HCT116 (cell line): Measurements from ENCODE around the gene TBXAS1. TPM values are rescaled to one million over a fixed set of nuclear protein-coding genes. Genes with fewer than 3 reads are reported as not detected.

ENCODE experiments used
- ATAC-seq: fragments of 200-7000 bp; cut with Tn5 transposase; 2 replicates; pipeline ENCODE4 v1.9.1; 2020; ENCODE audit warnings: mild to moderate bottlenecking, moderate library complexity
- BruUV-seq: library from RNA; stranded (reverse); fragments of 400-500 nt; replicated peaks from 2 replicates; lab custom pipeline; 2021; lab: Mats Ljungman, UMichigan
- CTCF ChIA-PET: fragments of 300-600 bp; sonication (Branson Sonifier 250); formaldehyde crosslinking; loops from one replicate; lab custom pipeline; 2021; ENCODE audit warnings: antibody characterized with exemption; lab: Charles Lee
- POLR2A ChIA-PET: fragments of 300-600, 350-600 bp; sonication (Branson Sonifier 250); formaldehyde crosslinking; loops from one replicate; lab custom pipeline; 2021; ENCODE audit warnings: antibody characterized with exemption; lab: Charles Lee
- RAD21 ChIA-PET, 2 experiments: fragments of 300-600 bp; sonication (Branson Sonifier 250); formaldehyde crosslinking; loops; one replicate each; lab custom pipeline; 2023; ENCODE audit warnings: low total read pairs in 2 of 2; ENCODE audit not compliant: uncharacterized antibody in 2 of 2, unreplicated experiment in 2 of 2, low non-redundant PET in 1 of 2; lab: Charles Lee
- DNase-seq: peaks from one replicate; pipeline ENCODE4 v3.0.0-alpha.2; 2010; ENCODE audit warnings: low read depth, low spot score
- H2AFZ ChIP-seq: fragments of 200-600 bp; shearing (Covaris generic), sonication (generic); 2 replicates; pipeline ENCODE4 v1.6.1; 2017; ENCODE audit warnings: low read depth, mixed run types, mixed read lengths, antibody characterized with exemption, low read length; ENCODE audit not compliant: poor library complexity, severe bottlenecking
- H3K27ac ChIP-seq: 2 replicates; pipeline ENCODE4 v1.5.1; 2012; ENCODE audit warnings: low read depth, low read length
- H3K27me3 ChIP-seq: fragments of 200-600 bp; sonication (generic); 2 replicates; pipeline ENCODE4 v1.6.1; 2016; ENCODE audit warnings: mixed run types, low read length, mixed read lengths; ENCODE audit not compliant: insufficient read depth
- H3K36me3 ChIP-seq, 2 experiments: fragments of 200-500 bp in 1 of 2; fragments of 200-600 bp in 1 of 2; sonication (Bioruptor generic) in 1 of 2; sonication (generic) in 1 of 2; 2 replicates each; pipeline versions ENCODE4 v1.5.1 to v1.6.1; 2014 to 2016; ENCODE audit warnings: low read length in 2 of 2, inconsistent platforms in 1 of 2, mixed read lengths in 1 of 2, mixed run types in 1 of 2; ENCODE audit not compliant: insufficient read depth in 2 of 2, control insufficient read depth in 1 of 2
- H3K4me1 ChIP-seq, 2 experiments: fragments of 200-600 bp in 1 of 2; sonication (generic) in 1 of 2; 2 replicates each; pipeline versions ENCODE4 v1.5.1 to v1.6.1; 2012 to 2017; ENCODE audit warnings: low read length in 2 of 2, inconsistent platforms in 1 of 2, mild to moderate bottlenecking in 1 of 2, mixed read lengths in 1 of 2, mixed run types in 1 of 2, moderate library complexity in 1 of 2; ENCODE audit not compliant: insufficient read depth in 2 of 2, control insufficient read depth in 1 of 2
- H3K4me2 ChIP-seq: fragments of 200-600 bp; sonication (generic); 2 replicates; pipeline ENCODE4 v1.6.1; 2017; ENCODE audit warnings: mixed run types, low read length, mixed read lengths
- H3K4me3 ChIP-seq, 2 experiments: fragments of 200-600 bp in 1 of 2; sonication (generic) in 1 of 2; replicated peaks in 1 of 2; 2 replicates each; pipeline ENCODE4 v1.5.1; 2011 to 2016; ENCODE audit warnings: low read length in 2 of 2, control low read depth in 1 of 2, low read depth in 1 of 2, mild to moderate bottlenecking in 1 of 2, mixed read lengths in 1 of 2, mixed run types in 1 of 2
- H3K79me2 ChIP-seq: fragments of 200-600 bp; sonication (generic); 2 replicates; pipeline ENCODE4 v1.6.1; 2017; ENCODE audit warnings: mild to moderate bottlenecking, mixed run types, low read length, moderate library complexity, mixed read lengths; ENCODE audit not compliant: insufficient read depth
- H3K9ac ChIP-seq: fragments of 200-600 bp; sonication (generic); 2 replicates; pipeline ENCODE4 v1.6.1; 2016; ENCODE audit warnings: low read length, mixed read lengths
- H3K9me2 ChIP-seq: fragments of 200-600 bp; sonication (generic), shearing (Covaris generic); 2 replicates; pipeline ENCODE4 v1.6.1; 2017; ENCODE audit warnings: mixed run types, mild to moderate bottlenecking, moderate library complexity; ENCODE audit not compliant: insufficient read depth
- H3K9me3 ChIP-seq, 2 experiments: fragments of 200-500 bp in 1 of 2; fragments of 200-600 bp in 1 of 2; sonication (Bioruptor generic) in 1 of 2; sonication (generic) in 1 of 2; 2 replicates each; pipeline ENCODE4 v1.6.1; 2014 to 2017; ENCODE audit warnings: low read length in 2 of 2, mixed read lengths in 2 of 2, inconsistent platforms in 1 of 2, low read depth in 1 of 2, mild to moderate bottlenecking in 1 of 2, mixed run types in 1 of 2, moderate library complexity in 1 of 2; ENCODE audit not compliant: control insufficient read depth in 1 of 2, insufficient read depth in 1 of 2
- H4K20me1 ChIP-seq: fragments of 200-600 bp; sonication (generic), shearing (Covaris generic); 2 replicates; pipeline ENCODE4 v1.6.1; 2017; ENCODE audit warnings: mixed run types, mild to moderate bottlenecking, moderate library complexity; ENCODE audit not compliant: insufficient read depth
- ATF3 ChIP-seq: IDR thresholded peaks from 2 replicates; pipeline ENCODE4 v1.6.1; 2012
- CBX3 ChIP-seq: IDR thresholded peaks from 2 replicates; pipeline ENCODE4 v1.6.1; 2012; ENCODE audit warnings: low read depth
- CEBPB ChIP-seq: IDR thresholded peaks from 2 replicates; pipeline ENCODE4 v1.6.1; 2012; ENCODE audit warnings: low read depth
- CTCF ChIP-seq, 3 experiments: fragments of 200-600 bp in 1 of 3; sonication (generic) in 1 of 3; IDR thresholded peaks in 2 of 3; conservative IDR thresholded peaks in 1 of 3; 2 replicates each; pipeline ENCODE4 v1.5.1; 2012 to 2017; ENCODE audit warnings: low read depth in 2 of 3, low read length in 2 of 3, antibody characterized with exemption in 1 of 3, borderline replicate concordance in 1 of 3, control low read depth in 1 of 3, mild to moderate bottlenecking in 1 of 3, mixed read lengths in 1 of 3, mixed run types in 1 of 3, moderate library complexity in 1 of 3; ENCODE audit not compliant: insufficient read depth in 1 of 3
- EGR1 ChIP-seq: IDR thresholded peaks from 2 replicates; pipeline ENCODE4 v1.6.1; 2012; ENCODE audit warnings: low read depth
- ELF1 ChIP-seq: IDR thresholded peaks from 2 replicates; pipeline ENCODE4 v1.6.1; 2012; ENCODE audit warnings: low read depth, borderline replicate concordance
- FOSL1 ChIP-seq: IDR thresholded peaks from 2 replicates; pipeline ENCODE4 v1.6.1; 2012; ENCODE audit warnings: low read depth
- JUND ChIP-seq: IDR thresholded peaks from 2 replicates; pipeline ENCODE4 v1.6.1; 2012
- MAX ChIP-seq: IDR thresholded peaks from 2 replicates; pipeline ENCODE4 v1.6.1; 2012
- POLR2A ChIP-seq: IDR thresholded peaks from 2 replicates; pipeline ENCODE4 v1.7.0; 2011; ENCODE audit warnings: borderline replicate concordance; ENCODE audit not compliant: insufficient read depth, insufficient read length; ENCODE audit errors: extremely low read depth
- POLR2AphosphoS5 ChIP-seq: IDR thresholded peaks from 2 replicates; pipeline ENCODE4 v1.6.1; 2011; ENCODE audit warnings: mild to moderate bottlenecking, low read depth, low read length, moderate library complexity
- RAD21 ChIP-seq: IDR thresholded peaks from 2 replicates; pipeline ENCODE4 v1.6.1; 2012; ENCODE audit warnings: low read depth, mild to moderate bottlenecking
- REST ChIP-seq: IDR thresholded peaks from 2 replicates; pipeline ENCODE4 v1.6.1; 2012; ENCODE audit warnings: low read depth
- TCF7L2 ChIP-seq: IDR thresholded peaks from 2 replicates; pipeline ENCODE4 v1.7.0; 2011; ENCODE audit warnings: borderline replicate concordance, inconsistent platforms; ENCODE audit not compliant: insufficient read depth, insufficient read length; ENCODE audit errors: extremely low read depth
- YY1 ChIP-seq: IDR thresholded peaks from 2 replicates; pipeline ENCODE4 v1.6.1; 2011; ENCODE audit warnings: low read length, low read depth, moderate library complexity, mild to moderate bottlenecking; ENCODE audit not compliant: insufficient replicate concordance; ENCODE audit errors: extremely low read depth
- ZBTB33 ChIP-seq: IDR thresholded peaks from 2 replicates; pipeline ENCODE4 v1.6.1; 2011; ENCODE audit warnings: mild to moderate bottlenecking, low read length, moderate library complexity; ENCODE audit not compliant: insufficient replicate concordance; ENCODE audit errors: extremely low read depth
- ZNF274 ChIP-seq: fragments of 200-500 bp; sonication (Bioruptor generic); IDR thresholded peaks from 2 replicates; pipeline ENCODE4 v1.6.1; 2014; ENCODE audit warnings: mild to moderate bottlenecking, low read depth, low read length, inconsistent platforms
- intact Hi-C: fragments of 100-400 bp; cut with micrococcal nuclease; formaldehyde crosslinking; loops from 2 replicates; pipeline ENCODE4 v1.10.0; 2022
- total RNA-seq: library from RNA; stranded (reverse); gene quantifications from one replicate; pipeline ENCODE4 v1.2.1, GENCODE V29; 2021; ENCODE audit not compliant: unreplicated experiment

Gene TBXAS1
- total RNA-seq, 1 experiment from 2014 or later: 1.4 TPM

GRCh38 chr7:139949629-139950028, 120.6 kb downstream of the TBXAS1 start:
- ATAC-seq (no peak), DNase-seq (no peak)
- no peaks in the 10 kb centered on the region for H3K79me2 ChIP-seq
- H3K27ac ChIP-seq: no peak overlapping the region
- RAD21 ChIA-PET: no interaction called here
- H3K36me3 ChIP-seq: no peaks in the 10 kb centered on the region
- no peaks in the 10 kb centered on the region for H3K9me2 ChIP-seq
- POLR2A ChIA-PET: no interaction called here
- no peaks in the 10 kb centered on the region for H3K4me1 ChIP-seq
- H3K9ac ChIP-seq: no peak overlapping the region
- no peaks in the 10 kb centered on the region for H3K27me3 ChIP-seq
- no peak overlapping the region for H2AFZ ChIP-seq
- H3K4me2 ChIP-seq: no peak overlapping the region
- no TSS peak for BruUV-seq
- intact Hi-C loops: no loop called here
- CTCF ChIA-PET: no interaction called here
- H3K9me3 ChIP-seq: no peaks in the 10 kb centered on the region
- no peak overlapping the region for H3K4me3 ChIP-seq
- H4K20me1 ChIP-seq: no peaks in the 10 kb centered on the region
- no peak for TF ChIP-seq TCF7L2
- no peak for TF ChIP-seq POLR2AphosphoS5
- TF ChIP-seq ATF3: no peak
- TF ChIP-seq CBX3: no peak
- no peak for TF ChIP-seq CTCF (IDR thresholded peaks at IDR 0.05 in 2 of 3, conservative IDR thresholded peaks at IDR 0.05 in 1 of 3; ENCODE audit: borderline replicate concordance in 1 of 3, insufficient read depth in 1 of 3, low read depth in 2 of 3, low read length in 2 of 3)
- no peak for TF ChIP-seq ZNF274
- no peak for TF ChIP-seq POLR2A
- no peak for TF ChIP-seq JUND
- TF ChIP-seq YY1: no peak
- TF ChIP-seq FOSL1: no peak
- no peak for TF ChIP-seq MAX
- no peak for TF ChIP-seq CEBPB
- no peak for TF ChIP-seq RAD21
- TF ChIP-seq REST: no peak
- no peak for TF ChIP-seq ZBTB33
- no peak for TF ChIP-seq ELF1
- TF ChIP-seq EGR1: no peak
- TF ChIP-seq, all 23 proteins: peak for 0
